Mucosa of stomach (tissue), 1 donor: ENCODE data around the gene SEPTIN2.
A peak's percentile ranks its signal among the peaks of the same experiment; 100 is the strongest.

Source experiments
- H3K27me3 ChIP-seq: one replicate; pipeline ENCODE4 v1.7.0; 2013; ENCODE audit warnings: mild to moderate bottlenecking, low read length; ENCODE audit not compliant: control insufficient read depth, insufficient read depth
- H3K36me3 ChIP-seq: one replicate; pipeline ENCODE4 v1.7.0; 2013; ENCODE audit warnings: low read length; ENCODE audit not compliant: control insufficient read depth, insufficient read depth
- H3K4me1 ChIP-seq: one replicate; pipeline ENCODE4 v1.7.0; 2013; ENCODE audit warnings: mild to moderate bottlenecking, low read length; ENCODE audit not compliant: control insufficient read depth, insufficient read depth
- H3K4me3 ChIP-seq: one replicate; pipeline ENCODE4 v1.7.0; 2013; ENCODE audit warnings: low read length
- H3K9ac ChIP-seq: one replicate; pipeline ENCODE4 v1.7.0; 2013; ENCODE audit warnings: mild to moderate bottlenecking, low read length, moderate library complexity
- H3K9me3 ChIP-seq: one replicate; pipeline ENCODE4 v1.7.0; 2013; ENCODE audit warnings: mild to moderate bottlenecking, low read length, moderate library complexity; ENCODE audit not compliant: control insufficient read depth
- donor health status: Pancreatic carcinoma.

The SEPTIN2 gene

GRCh38 chr2:241315879-241316631 is at the start of gene SEPTIN2:
TSS of gene SEPTIN2 (plus strand) at chr2:241315925. CDS start at chr2:241324233, 8,308 bp downstream.
- Histone ChIP-seq H3K9me3 (no peaks in the 10 kb centered on the region), H3K4me1 (peaks cover 34% of the 10 kb centered on the region), H3K4me3 (peak within 1 kb of the TSS; percentile 58), H3K27me3 (no peaks in the 10 kb centered on the region), H3K36me3 (no peaks in the 10 kb centered on the region), H3K9ac (peak within 1 kb of the TSS; percentile 97)

- peaks cover 18% of the 10 kb centered on the region for H3K36me3 ChIP-seq
- no peak overlapping the region for H3K9ac ChIP-seq
- H3K4me3 ChIP-seq = no peak overlapping the region
- H3K27me3 ChIP-seq = no peaks in the 10 kb centered on the region
- H3K4me1 ChIP-seq = peaks cover 26% of the 10 kb centered on the region
- no peaks in the 10 kb centered on the region for H3K9me3 ChIP-seq
Measured at GRCh38 chr2:241267249-241268067, 48.3 kb upstream of the SEPTIN2 start.

- Histone ChIP-seq H3K36me3 (peaks cover 15% of the 10 kb centered on the region), H3K4me3 (no peak overlapping the region), H3K9me3 (no peaks in the 10 kb centered on the region), H3K4me1 (peaks cover 31% of the 10 kb centered on the region), H3K9ac (no peak overlapping the region), H3K27me3 (no peaks in the 10 kb centered on the region)
Measured at GRCh38 chr2:241268306-241268705, 47.4 kb upstream of the SEPTIN2 start.

- Histone ChIP-seq H3K27me3 (no peaks in the 10 kb centered on the region), H3K4me1 (peaks cover 34% of the 10 kb centered on the region), H3K9me3 (no peaks in the 10 kb centered on the region), H3K36me3 (peaks cover 14% of the 10 kb centered on the region), H3K9ac (no peak overlapping the region), H3K4me3 (no peak overlapping the region)
Measured at GRCh38 chr2:241268716-241269445, 46.8 kb upstream of the SEPTIN2 start.

GRCh38 chr2:241269707-241270520 is 45.8 kb upstream of the SEPTIN2 start:
- H3K4me1 ChIP-seq = peaks cover 34% of the 10 kb centered on the region
- H3K9ac ChIP-seq = no peak overlapping the region
- peaks cover 10% of the 10 kb centered on the region for H3K36me3 ChIP-seq
- H3K4me3 ChIP-seq = no peak overlapping the region
- H3K27me3 ChIP-seq = no peaks in the 10 kb centered on the region
- no peaks in the 10 kb centered on the region for H3K9me3 ChIP-seq

GRCh38 chr2:241270531-241270930 is 45.2 kb upstream of the SEPTIN2 start:
- H3K9ac ChIP-seq = peak overlapping the region; percentile 78
- H3K4me3 ChIP-seq = no peak overlapping the region
- peaks cover 10% of the 10 kb centered on the region for H3K36me3 ChIP-seq
- no peaks in the 10 kb centered on the region for H3K27me3 ChIP-seq
- peaks cover 34% of the 10 kb centered on the region for H3K4me1 ChIP-seq
- no peaks in the 10 kb centered on the region for H3K9me3 ChIP-seq

- Histone ChIP-seq H3K9me3 (no peaks in the 10 kb centered on the region), H3K36me3 (peaks cover 5% of the 10 kb centered on the region), H3K4me3 (peak overlapping the region; percentile 26), H3K27me3 (no peaks in the 10 kb centered on the region), H3K9ac (peak overlapping the region; percentile 78), H3K4me1 (peaks cover 34% of the 10 kb centered on the region)
Measured at GRCh38 chr2:241271706-241272302, 43.9 kb upstream of the SEPTIN2 start.

- Histone ChIP-seq H3K9ac (peak overlapping the region; percentile 78), H3K4me3 (peak overlapping the region; percentile 26), H3K9me3 (no peaks in the 10 kb centered on the region), H3K4me1 (peaks cover 34% of the 10 kb centered on the region), H3K27me3 (no peaks in the 10 kb centered on the region), H3K36me3 (peaks cover 5% of the 10 kb centered on the region)
Measured at GRCh38 chr2:241272303-241273209, 43.2 kb upstream of the SEPTIN2 start.

GRCh38 chr2:241273210-241274020 is 42.3 kb upstream of the SEPTIN2 start:
- Histone ChIP-seq H3K4me1 (peaks cover 34% of the 10 kb centered on the region), H3K27me3 (no peaks in the 10 kb centered on the region), H3K4me3 (no peak overlapping the region), H3K9me3 (no peaks in the 10 kb centered on the region), H3K36me3 (no peaks in the 10 kb centered on the region), H3K9ac (peak overlapping the region; percentile 69)

- peaks cover 29% of the 10 kb centered on the region for H3K4me1 ChIP-seq
- H3K9ac ChIP-seq = no peak overlapping the region
Measured at GRCh38 chr2:241274127-241274526, 41.6 kb upstream of the SEPTIN2 start.

More at GRCh38 chr2:241274127-241274526, 41.6 kb upstream of the SEPTIN2 start:
- no peak overlapping the region for H3K4me3 ChIP-seq
- H3K36me3 ChIP-seq = no peaks in the 10 kb centered on the region
- no peaks in the 10 kb centered on the region for H3K27me3 ChIP-seq
- no peaks in the 10 kb centered on the region for H3K9me3 ChIP-seq
